HCT116 (cell line): ENCODE data around the gene FMN2.

ENCODE experiments used
- CTCF ChIP-seq, 3 experiments: fragments of 200-600 bp in 1 of 3; sonication (generic) in 1 of 3; IDR thresholded peaks in 2 of 3; conservative IDR thresholded peaks in 1 of 3; 2 replicates each; pipeline ENCODE4 v1.5.1; 2012 to 2017; ENCODE audit warnings: low read depth in 2 of 3, low read length in 2 of 3, antibody characterized with exemption in 1 of 3, borderline replicate concordance in 1 of 3, control low read depth in 1 of 3, mild to moderate bottlenecking in 1 of 3, mixed read lengths in 1 of 3, mixed run types in 1 of 3, moderate library complexity in 1 of 3; ENCODE audit not compliant: insufficient read depth in 1 of 3
- EGR1 ChIP-seq: IDR thresholded peaks from 2 replicates; pipeline ENCODE4 v1.6.1; 2012; ENCODE audit warnings: low read depth
- POLR2A ChIP-seq: IDR thresholded peaks from 2 replicates; pipeline ENCODE4 v1.7.0; 2011; ENCODE audit warnings: borderline replicate concordance; ENCODE audit not compliant: insufficient read depth, insufficient read length; ENCODE audit errors: extremely low read depth
- POLR2AphosphoS5 ChIP-seq: IDR thresholded peaks from 2 replicates; pipeline ENCODE4 v1.6.1; 2011; ENCODE audit warnings: mild to moderate bottlenecking, low read depth, low read length, moderate library complexity
- YY1 ChIP-seq: IDR thresholded peaks from 2 replicates; pipeline ENCODE4 v1.6.1; 2011; ENCODE audit warnings: low read length, low read depth, moderate library complexity, mild to moderate bottlenecking; ENCODE audit not compliant: insufficient replicate concordance; ENCODE audit errors: extremely low read depth
- ZBTB33 ChIP-seq: IDR thresholded peaks from 2 replicates; pipeline ENCODE4 v1.6.1; 2011; ENCODE audit warnings: mild to moderate bottlenecking, low read length, moderate library complexity; ENCODE audit not compliant: insufficient replicate concordance; ENCODE audit errors: extremely low read depth

- TF ChIP-seq ZBTB33, result no peak
- TF ChIP-seq CTCF (IDR thresholded peaks at IDR 0.05 in 2 of 3, conservative IDR thresholded peaks at IDR 0.05 in 1 of 3; ENCODE audit: borderline replicate concordance in 1 of 3, insufficient read depth in 1 of 3, low read depth in 2 of 3, low read length in 2 of 3), result no peak
- no peak for TF ChIP-seq POLR2A
- TF ChIP-seq POLR2AphosphoS5, result no peak
- TF ChIP-seq EGR1, result no peak
- no peak for TF ChIP-seq YY1
Measured at GRCh38 chr1:240329443-240329842, 237.8 kb downstream of the FMN2 start.
